Endothelial cell of umbilical vein (primary cell): Measurements from ENCODE around the gene ADGRD1. TPM values are rescaled to one million over a fixed set of nuclear protein-coding genes. Genes with fewer than 3 reads are reported as not detected.

ENCODE experiments used
- BruUV-seq: library from RNA; stranded (reverse); fragments of 400-500 nt; replicated peaks from 2 replicates; lab custom pipeline; 2021; lab: Mats Ljungman, UMichigan
- CTCF ChIA-PET: fragments of 300-600, 350-600 bp; sonication (Branson Sonifier 250); formaldehyde crosslinking; loops from one replicate; lab custom pipeline; 2021; ENCODE audit warnings: antibody characterized with exemption, inconsistent platforms; lab: Charles Lee
- POLR2A ChIA-PET: fragments of 300-600, 350-600 bp; sonication (Branson Sonifier 250); formaldehyde crosslinking; loops from one replicate; lab custom pipeline; 2021; ENCODE audit warnings: antibody characterized with exemption, inconsistent platforms; lab: Charles Lee
- DNase-seq: peaks from one replicate; pipeline ENCODE4 v3.0.0-alpha.2; 2011; ENCODE audit warnings: low read depth, low spot score
- FAIRE-seq: peaks from 2 replicates; lab custom pipeline; 2011; peaks lifted over from hg19 to GRCh38; lab: Jason Lieb, UNC
- H2AFZ ChIP-seq: 2 replicates; pipeline ENCODE4 v1.6.0; 2012; ENCODE audit warnings: low read depth, low read length, control low read depth, inconsistent platforms
- H3K27ac ChIP-seq: 2 replicates; pipeline ENCODE4 v1.5.1; 2011; ENCODE audit warnings: low read depth, mild to moderate bottlenecking, control low read depth, low read length, moderate library complexity; ENCODE audit not compliant: insufficient read depth
- H3K27me3 ChIP-seq, 2 experiments: 2 replicates each; pipeline versions ENCODE4 v1.6.0 to v1.6.1; 2011; ENCODE audit warnings: low read length in 2 of 2, mixed read lengths in 1 of 2; ENCODE audit not compliant: control insufficient read depth in 2 of 2, insufficient read depth in 2 of 2
- H3K36me3 ChIP-seq, 2 experiments: 2 replicates in 1 of 2; 3 replicates in 1 of 2; pipeline ENCODE4 v1.5.1; 2011; ENCODE audit warnings: low read length in 2 of 2, mild to moderate bottlenecking in 1 of 2, moderate library complexity in 1 of 2; ENCODE audit not compliant: control insufficient read depth in 2 of 2, insufficient read depth in 2 of 2; ENCODE audit errors: extremely low read depth in 1 of 2
- H3K4me1 ChIP-seq: 3 replicates; pipeline ENCODE4 v1.5.1; 2011; ENCODE audit warnings: mild to moderate bottlenecking, low read length; ENCODE audit not compliant: control insufficient read depth, insufficient read depth; ENCODE audit errors: extremely low read depth
- H3K4me2 ChIP-seq: 2 replicates; pipeline ENCODE4 v1.6.1; 2011; ENCODE audit warnings: low read length, control low read depth, mixed read lengths; ENCODE audit not compliant: insufficient read depth
- H3K4me3 ChIP-seq, 3 experiments: fragments of 200-600 bp in 1 of 3; sonication (generic), shearing (Covaris generic) in 1 of 3; replicated peaks in 1 of 3; 2 replicates each; pipeline ENCODE4 v1.5.1; 2011 to 2016; ENCODE audit warnings: control low read depth in 3 of 3, low read length in 3 of 3, mild to moderate bottlenecking in 2 of 3, inconsistent platforms in 1 of 3, low read depth in 1 of 3, moderate library complexity in 1 of 3; ENCODE audit not compliant: insufficient read depth in 1 of 3
- H3K79me2 ChIP-seq: 2 replicates; pipeline ENCODE4 v1.6.0; 2012; ENCODE audit warnings: low read length, inconsistent platforms; ENCODE audit not compliant: control insufficient read depth, insufficient read depth
- H3K9ac ChIP-seq: replicated peaks from 2 replicates; pipeline ENCODE3; 2011; ENCODE audit warnings: low read length, control low read depth; ENCODE audit not compliant: insufficient read depth; ENCODE audit errors: extremely low read depth
- H3K9me1 ChIP-seq: replicated peaks from 3 replicates; pipeline ENCODE4 v1.6.0; 2011; ENCODE audit warnings: mild to moderate bottlenecking, low read length; ENCODE audit not compliant: control insufficient read depth, insufficient read depth; ENCODE audit errors: extremely low read depth
- H3K9me3 ChIP-seq: replicated peaks from 2 replicates; pipeline ENCODE4 v1.5.1; 2012; ENCODE audit warnings: low read length, inconsistent platforms; ENCODE audit not compliant: control insufficient read depth, insufficient read depth
- H4K20me1 ChIP-seq: replicated peaks from 2 replicates; pipeline ENCODE3; 2011; ENCODE audit warnings: mild to moderate bottlenecking, low read length; ENCODE audit not compliant: control insufficient read depth, insufficient read depth; ENCODE audit errors: extremely low read depth
- EZH2 ChIP-seq: IDR thresholded peaks from 2 replicates; pipeline ENCODE4 v1.6.1; 2012; ENCODE audit warnings: borderline replicate concordance, low read depth, mild to moderate bottlenecking, moderate library complexity, low read length, inconsistent platforms; ENCODE audit not compliant: severe bottlenecking
- FOS ChIP-seq: IDR thresholded peaks from 2 replicates; pipeline ENCODE4 v1.6.1; 2011; ENCODE audit warnings: mild to moderate bottlenecking, low read length, moderate library complexity, borderline replicate concordance; ENCODE audit not compliant: insufficient read depth
- GATA2 ChIP-seq: IDR thresholded peaks from 2 replicates; pipeline ENCODE4 v1.7.0; 2011; ENCODE audit warnings: low read depth, mild to moderate bottlenecking, moderate library complexity, mixed read lengths, low read length; ENCODE audit not compliant: insufficient read length, insufficient read depth
- JUN ChIP-seq: IDR thresholded peaks from 2 replicates; pipeline ENCODE4 v1.6.1; 2011; ENCODE audit warnings: borderline replicate concordance, low read depth; ENCODE audit not compliant: insufficient read length, insufficient read depth
- MYC ChIP-seq: IDR thresholded peaks from one replicate; pipeline ENCODE4 v1.6.1; 2011; ENCODE audit warnings: mild to moderate bottlenecking, low read depth, low read length
- POLR2A ChIP-seq: IDR thresholded peaks from 2 replicates; pipeline ENCODE4 v1.6.1; 2012; ENCODE audit warnings: low read depth, mild to moderate bottlenecking, control low read depth, low read length
- POLR2AphosphoS5 ChIP-seq: IDR thresholded peaks from 2 replicates; pipeline ENCODE4 v1.6.1; 2012; ENCODE audit warnings: low read depth, mild to moderate bottlenecking, control low read depth, low read length, moderate library complexity; ENCODE audit not compliant: insufficient read depth
- dilution Hi-C: fragments of 300-500 bp; cut with MboI; formaldehyde crosslinking; loops from one replicate; pipeline ENCODE4 v1.15.0; 2019; ENCODE audit warnings: low sequenced_read_pairs; ENCODE audit not compliant: extremely low pct_ligation_motif_present
- intact Hi-C: fragments of 100-400 bp; cut with micrococcal nuclease; formaldehyde crosslinking; loops from one replicate; pipeline ENCODE4 v1.10.0; 2022
- polyA plus RNA-seq, 4 experiments: library from polyadenylated mRNA; depleted of rRNA in 3 of 4; stranded (reverse) in 3 of 4; unstranded in 1 of 4; fragments of >200 nt; gene quantifications; 2 replicates each; pipeline versions ENCODE4 v1.2.1 to v1.2.3, GENCODE V29; 2011 to 2012; ENCODE audit warnings: missing spikeins in 1 of 4
- total RNA-seq: library from RNA; stranded (reverse); gene quantifications from 2 replicates; pipeline ENCODE4 v1.2.3, GENCODE V29; 2021
- TF ChIP-seq, protein P1 (sequence below): IDR thresholded peaks from 2 replicates; pipeline ENCODE4 v1.6.1; 2011; ENCODE audit not compliant: insufficient read depth, insufficient read length
- TF ChIP-seq, protein P2 (sequence below), 2 donors: IDR thresholded peaks; 1 replicate in 1 of 2; 2 replicates in 1 of 2; pipeline ENCODE4 v1.5.1; 2011; ENCODE audit warnings: low read length in 2 of 2, mild to moderate bottlenecking in 2 of 2, moderate library complexity in 2 of 2, control low read depth in 1 of 2, inconsistent platforms in 1 of 2, low read depth in 1 of 2; ENCODE audit not compliant: insufficient read depth in 1 of 2; ENCODE audit errors: extremely low read depth in 1 of 2

Gene ADGRD1
- total and polyA plus RNA-seq, 2 donors (not counting 3 experiments of a cell fraction or from before 2014, with no cell fraction given), result 0.07 TPM; not detected in 1

DNA sequence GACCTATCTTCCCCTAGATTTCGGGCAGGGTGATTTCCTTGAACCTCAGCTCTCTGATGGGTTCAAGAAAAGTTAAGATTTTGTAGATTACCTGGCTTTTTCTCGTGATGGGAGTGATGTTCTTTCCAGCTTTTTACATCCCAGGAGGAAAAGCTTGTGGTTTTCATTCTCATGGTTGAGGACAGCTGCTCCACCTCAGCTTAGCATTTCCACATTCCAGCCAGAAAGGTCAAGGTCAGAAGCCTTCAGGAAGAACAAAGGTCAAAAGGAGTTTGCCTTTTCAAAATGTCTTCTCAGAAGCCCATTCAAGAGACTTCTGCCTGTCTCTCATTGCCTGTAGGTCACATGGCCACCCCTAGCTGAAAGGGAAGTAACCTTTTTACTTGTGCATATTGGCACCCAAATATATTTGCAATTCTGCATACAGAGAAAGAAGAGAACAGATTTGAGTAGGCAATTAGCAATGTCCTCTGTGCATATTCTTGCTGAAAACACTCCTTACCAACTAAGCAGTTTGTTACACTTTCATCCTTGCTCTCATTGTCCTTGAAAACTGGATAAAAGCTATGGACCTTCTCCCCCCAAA lies 6.6 kb upstream of the ADGRD1 start:
- CTCF ChIA-PET, result no interaction called here
- no peak overlapping the region for H3K4me2 ChIP-seq
- no peak for FAIRE-seq

More for the DNA sequence above, 6.6 kb upstream of the ADGRD1 start:
- no peaks in the 10 kb centered on the region for H3K9me3 ChIP-seq
- no peaks in the 10 kb centered on the region for H4K20me1 ChIP-seq
- H3K4me3 ChIP-seq, result no peak overlapping the region
- dilution Hi-C loops (no loop called here), intact Hi-C loops (no loop called here)
- BruUV-seq, result no TSS peak
- POLR2A ChIA-PET, result no interaction called here
- H3K27me3 ChIP-seq, result no peaks in the 10 kb centered on the region
- TF ChIP-seq FOS (no peak), JUN (no peak), GATA2 (no peak), POLR2A (no peak), MYC (no peak), POLR2AphosphoS5 (no peak), EZH2 (no peak)
- TF ChIP-seq, protein P1, sequence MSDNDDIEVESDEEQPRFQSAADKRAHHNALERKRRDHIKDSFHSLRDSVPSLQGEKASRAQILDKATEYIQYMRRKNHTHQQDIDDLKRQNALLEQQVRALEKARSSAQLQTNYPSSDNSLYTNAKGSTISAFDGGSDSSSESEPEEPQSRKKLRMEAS, result no peak
- TF ChIP-seq, protein P2, sequence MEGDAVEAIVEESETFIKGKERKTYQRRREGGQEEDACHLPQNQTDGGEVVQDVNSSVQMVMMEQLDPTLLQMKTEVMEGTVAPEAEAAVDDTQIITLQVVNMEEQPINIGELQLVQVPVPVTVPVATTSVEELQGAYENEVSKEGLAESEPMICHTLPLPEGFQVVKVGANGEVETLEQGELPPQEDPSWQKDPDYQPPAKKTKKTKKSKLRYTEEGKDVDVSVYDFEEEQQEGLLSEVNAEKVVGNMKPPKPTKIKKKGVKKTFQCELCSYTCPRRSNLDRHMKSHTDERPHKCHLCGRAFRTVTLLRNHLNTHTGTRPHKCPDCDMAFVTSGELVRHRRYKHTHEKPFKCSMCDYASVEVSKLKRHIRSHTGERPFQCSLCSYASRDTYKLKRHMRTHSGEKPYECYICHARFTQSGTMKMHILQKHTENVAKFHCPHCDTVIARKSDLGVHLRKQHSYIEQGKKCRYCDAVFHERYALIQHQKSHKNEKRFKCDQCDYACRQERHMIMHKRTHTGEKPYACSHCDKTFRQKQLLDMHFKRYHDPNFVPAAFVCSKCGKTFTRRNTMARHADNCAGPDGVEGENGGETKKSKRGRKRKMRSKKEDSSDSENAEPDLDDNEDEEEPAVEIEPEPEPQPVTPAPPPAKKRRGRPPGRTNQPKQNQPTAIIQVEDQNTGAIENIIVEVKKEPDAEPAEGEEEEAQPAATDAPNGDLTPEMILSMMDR (IDR thresholded peaks at IDR 0.05; ENCODE audit: extremely low read depth in 1 of 2, insufficient read depth in 1 of 2, low read depth in 1 of 2, low read length in 2 of 2), result no peak
- no peak overlapping the region for H3K9ac ChIP-seq
- no peaks in the 10 kb centered on the region for H3K79me2 ChIP-seq
- H2AFZ ChIP-seq, result no peak overlapping the region
- H3K27ac ChIP-seq, result no peak overlapping the region
- no peaks in the 10 kb centered on the region for H3K9me1 ChIP-seq
- H3K4me1 ChIP-seq, result no peaks in the 10 kb centered on the region
- no peaks in the 10 kb centered on the region for H3K36me3 ChIP-seq
- no peak for DNase-seq
